HEK293 (cell line): Measurements from ENCODE around the gene SUGP1.

Experiments
- CTCF ChIA-PET: fragments of 350-600 bp; formaldehyde crosslinking; extraction: SDS; loops from one replicate; lab custom pipeline; 2021; ENCODE audit warnings: antibody characterized with exemption; lab: Yijun Ruan, JAX
- POLR2A ChIA-PET: fragments of 300-600 bp; formaldehyde crosslinking; extraction: SDS; loops from one replicate; lab custom pipeline; 2020; ENCODE audit warnings: antibody characterized with exemption, inconsistent platforms; lab: Yijun Ruan, JAX
- H3K27ac ChIP-seq: fragments of 200-500 bp; sonication (Bioruptor generic); 2 replicates; pipeline ENCODE4 v1.5.1; 2014; ENCODE audit warnings: low read depth, low read length, control low read depth, inconsistent platforms; ENCODE audit errors: extremely low read depth
- H3K36me3 ChIP-seq, 2 experiments: fragments of 200-500 bp in 1 of 2; sonication (Bioruptor generic) in 1 of 2; 1 replicate in 1 of 2; 2 replicates in 1 of 2; pipeline ENCODE4 v1.5.1; 2014 to 2017; ENCODE audit warnings: inconsistent platforms in 2 of 2, low read length in 2 of 2; ENCODE audit not compliant: control insufficient read depth in 2 of 2, insufficient read depth in 1 of 2
- H3K4me1 ChIP-seq: fragments of 200-500 bp; sonication (Bioruptor generic); 2 replicates; pipeline ENCODE4 v1.5.1; 2014; ENCODE audit warnings: mild to moderate bottlenecking, low read length, inconsistent platforms; ENCODE audit not compliant: control insufficient read depth, insufficient read depth
- H3K4me3 ChIP-seq: 2 replicates; pipeline ENCODE4 v1.5.1; 2011; ENCODE audit warnings: low read depth, mild to moderate bottlenecking, control low read depth, low read length, moderate library complexity
- H3K9me3 ChIP-seq: fragments of 200-500 bp; sonication (Bioruptor generic); 2 replicates; pipeline ENCODE4 v1.5.1; 2014; ENCODE audit warnings: low read depth, low read length, inconsistent platforms; ENCODE audit not compliant: control insufficient read depth, insufficient read depth
- GLIS1 ChIP-seq: fragments of 450-650 bp; formaldehyde crosslinking; IDR thresholded peaks from 2 replicates; pipeline ENCODE4 v1.5.1; 2016; ENCODE audit warnings: missing biosample characterization, missing genetic modification characterization
- OSR2 ChIP-seq: fragments of 450-650 bp; formaldehyde crosslinking; IDR thresholded peaks from 2 replicates; pipeline ENCODE4 v1.5.1; 2016; ENCODE audit warnings: missing biosample characterization, missing genetic modification characterization
- TSHZ1 ChIP-seq: fragments of 450-650 bp; formaldehyde crosslinking; IDR thresholded peaks from 2 replicates; pipeline ENCODE4 v1.5.1; 2016; ENCODE audit warnings: missing biosample characterization, missing genetic modification characterization, borderline replicate concordance
- YY2 ChIP-seq: fragments of 450-650 bp; formaldehyde crosslinking; IDR thresholded peaks from 2 replicates; pipeline ENCODE4 v1.5.1; 2016; ENCODE audit warnings: missing biosample characterization, missing genetic modification characterization
- ZBTB1 ChIP-seq: fragments of 450-650 bp; formaldehyde crosslinking; IDR thresholded peaks from 2 replicates; pipeline ENCODE4 v1.5.1; 2016; ENCODE audit warnings: missing biosample characterization, missing genetic modification characterization
- ZBTB17 ChIP-seq: fragments of 450-650 bp; formaldehyde crosslinking; IDR thresholded peaks from 2 replicates; pipeline ENCODE4 v1.5.1; 2016; ENCODE audit warnings: missing biosample characterization, missing genetic modification characterization
- ZFP41 ChIP-seq: fragments of 450-650 bp; formaldehyde crosslinking; IDR thresholded peaks from 2 replicates; pipeline ENCODE4 v1.5.1; 2016; ENCODE audit warnings: missing biosample characterization, missing genetic modification characterization, borderline replicate concordance
- ZNF132 ChIP-seq: fragments of 450-650 bp; formaldehyde crosslinking; IDR thresholded peaks from 2 replicates; pipeline ENCODE4 v1.5.1; 2017; ENCODE audit warnings: missing biosample characterization, missing genetic modification characterization, borderline replicate concordance
- ZNF140 ChIP-seq: fragments of 450-650 bp; formaldehyde crosslinking; IDR thresholded peaks from 2 replicates; pipeline ENCODE4 v1.5.1; 2016; ENCODE audit warnings: missing biosample characterization, missing genetic modification characterization
- ZNF211 ChIP-seq: fragments of 450-650 bp; formaldehyde crosslinking; IDR thresholded peaks from 2 replicates; pipeline ENCODE4 v1.5.1; 2016; ENCODE audit warnings: low read depth, missing biosample characterization, missing genetic modification characterization
- ZNF510 ChIP-seq: fragments of 450-650 bp; formaldehyde crosslinking; IDR thresholded peaks from 2 replicates; pipeline ENCODE4 v1.5.1; 2018; ENCODE audit warnings: mild to moderate bottlenecking, missing genetic modification characterization, missing biosample characterization; ENCODE audit not compliant: insufficient replicate concordance
- ZNF514 ChIP-seq: fragments of 450-650 bp; formaldehyde crosslinking; IDR thresholded peaks from 2 replicates; pipeline ENCODE4 v1.5.1; 2016; ENCODE audit warnings: missing biosample characterization, missing genetic modification characterization
- ZNF529 ChIP-seq: fragments of 450-650 bp; formaldehyde crosslinking; IDR thresholded peaks from 2 replicates; pipeline ENCODE4 v1.5.1; 2017; ENCODE audit warnings: missing genetic modification characterization, missing biosample characterization; ENCODE audit not compliant: insufficient replicate concordance
- ZNF549 ChIP-seq: fragments of 450-650 bp; IDR thresholded peaks from 2 replicates; pipeline ENCODE4 v1.5.1; 2018; ENCODE audit warnings: missing biosample characterization, missing genetic modification characterization, mild to moderate bottlenecking, inconsistent platforms, moderate library complexity
- ZNF560 ChIP-seq: fragments of 450-650 bp; formaldehyde crosslinking; IDR thresholded peaks from 2 replicates; pipeline ENCODE4 v1.5.1; 2017; ENCODE audit warnings: missing biosample characterization, missing genetic modification characterization, borderline replicate concordance
- ZNF580 ChIP-seq: fragments of 450-650 bp; formaldehyde crosslinking; IDR thresholded peaks from 2 replicates; pipeline ENCODE4 v1.5.1; 2016; ENCODE audit warnings: missing biosample characterization, missing genetic modification characterization
- ZNF585B ChIP-seq: fragments of 450-650 bp; formaldehyde crosslinking; IDR thresholded peaks from 2 replicates; pipeline ENCODE4 v1.5.1; 2016; ENCODE audit warnings: missing biosample characterization, missing genetic modification characterization
- ZNF621 ChIP-seq: fragments of 450-650 bp; formaldehyde crosslinking; IDR thresholded peaks from 2 replicates; pipeline ENCODE4 v1.5.1; 2017; ENCODE audit warnings: missing biosample characterization, missing genetic modification characterization
- TF ChIP-seq, protein P1 (sequence below): fragments of 450-650 bp; formaldehyde crosslinking; IDR thresholded peaks from 2 replicates; pipeline ENCODE4 v1.5.1; 2017; ENCODE audit warnings: missing biosample characterization, missing genetic modification characterization
- TF ChIP-seq, protein P2 (sequence below): fragments of 450-650 bp; formaldehyde crosslinking; IDR thresholded peaks from 2 replicates; pipeline ENCODE4 v1.5.1; 2017; ENCODE audit warnings: missing biosample characterization, missing genetic modification characterization

The SUGP1 gene

GRCh38 chr19:19274716-19275565 is 45.4 kb downstream of the SUGP1 start:
- Histone ChIP-seq H3K36me3 (peaks cover 0 to 49% of the 10 kb centered on the region in 2 experiments; a peak in 2 of 3 replicates), H3K4me3 (no peak overlapping the region), H3K9me3 (no peaks in the 10 kb centered on the region)
- POLR2A ChIA-PET = interaction anchor here (0.6 kb wide), 1 partner anchor 1496 kb away, joined by 3 read pairs; no protein-coding TSS in a partner anchor
- TF ChIP-seq ZBTB1 (tag by site-specific recombination) = no peak
- no peak for TF ChIP-seq ZNF510 (tag by site-specific recombination)
- no peak for TF ChIP-seq ZNF132 (tag by site-specific recombination)
- TF ChIP-seq, all 188 proteins: peak for 0
- CTCF ChIA-PET = interaction anchor here (0.6 kb wide), 1 partner anchor 731 kb away, joined by 3 read pairs; no protein-coding TSS in a partner anchor
- Histone ChIP-seq H3K4me1 (no peaks in the 10 kb centered on the region), H3K27ac (no peak overlapping the region)

GRCh38 chr19:19274146-19274545 is 46.2 kb downstream of the SUGP1 start:
- no peaks in the 10 kb centered on the region for H3K9me3 ChIP-seq
- TF ChIP-seq ZNF211 (tag by site-specific recombination) = no peak
- TF ChIP-seq, all 188 proteins: peak for 0
- Histone ChIP-seq H3K4me3 (no peak overlapping the region), H3K36me3 (peaks cover 0 to 41% of the 10 kb centered on the region in 2 experiments; a peak in 2 of 3 replicates), H3K27ac (no peak overlapping the region), H3K4me1 (no peaks in the 10 kb centered on the region)
- ChIA-PET CTCF (interaction anchor here (0.6 to 0.7 kb wide), 2 partner anchors 12 to 15 kb away, joined by 4 read pairs; no protein-coding TSS in a partner anchor), POLR2A (no interaction called here)

DNA sequence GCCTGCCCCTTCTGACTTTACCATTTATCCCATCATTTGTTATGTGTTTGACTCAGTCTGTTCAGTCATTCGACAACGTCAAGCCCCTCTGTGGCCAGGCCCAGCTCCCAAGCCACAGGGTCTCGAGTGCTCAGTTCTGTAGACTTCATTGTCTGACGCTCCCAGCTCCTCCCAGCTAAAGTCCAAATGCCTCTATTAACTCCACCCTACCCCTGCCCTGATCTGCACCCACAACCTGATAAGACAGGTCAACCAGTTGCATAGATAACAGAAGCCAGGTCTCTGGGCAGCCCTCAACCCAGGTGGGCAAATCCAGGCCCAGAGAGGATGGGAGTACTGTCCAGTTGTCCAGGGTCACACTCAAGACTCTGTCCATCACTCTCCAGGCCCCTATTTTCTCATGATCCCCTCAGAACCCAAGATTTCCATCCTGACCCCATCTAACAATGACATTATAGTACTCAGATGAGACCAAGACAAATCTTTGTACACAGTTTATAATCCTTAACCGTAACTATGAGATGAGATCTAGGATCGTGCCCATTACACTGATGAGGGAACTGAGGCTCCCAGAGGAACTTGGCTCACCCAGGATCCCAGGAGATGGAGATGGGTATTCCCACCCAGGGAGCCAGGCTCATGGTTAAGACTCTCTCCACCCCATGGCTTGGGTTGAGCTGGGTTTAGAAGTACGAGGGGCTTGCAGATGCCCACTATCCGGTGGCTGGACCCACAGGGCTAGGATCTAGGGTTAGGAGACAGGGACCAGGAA is 48.3 kb downstream of the SUGP1 start:
- ChIA-PET POLR2A (no interaction called here), CTCF (interaction anchor here (0.6 to 1.0 kb wide), 2 partner anchors 51 to 124 kb away, joined by 3 read pairs; no protein-coding TSS in a partner anchor)
- Histone ChIP-seq H3K9me3 (no peaks in the 10 kb centered on the region), H3K36me3 (peaks cover 0 to 21% of the 10 kb centered on the region in 2 experiments; a peak in 2 of 3 replicates), H3K4me1 (no peaks in the 10 kb centered on the region), H3K27ac (no peak overlapping the region), H3K4me3 (no peak overlapping the region)
- TF ChIP-seq GLIS1 (tag by site-specific recombination) (no peak), ZNF514 (tag by site-specific recombination) (no peak), ZNF621 (tag by site-specific recombination) (no peak), OSR2 (tag by site-specific recombination) (no peak), TSHZ1 (tag by site-specific recombination) (no peak), ZBTB17 (tag by site-specific recombination) (no peak), ZNF585B (tag by site-specific recombination) (no peak), ZNF560 (no peak), ZFP41 (no peak), ZNF580 (no peak), ZNF529 (tag by site-specific recombination) (no peak), ZNF140 (tag by site-specific recombination) (no peak), YY2 (no peak), ZNF549 (tag by site-specific recombination) (no peak)
- TF ChIP-seq, protein P1, sequence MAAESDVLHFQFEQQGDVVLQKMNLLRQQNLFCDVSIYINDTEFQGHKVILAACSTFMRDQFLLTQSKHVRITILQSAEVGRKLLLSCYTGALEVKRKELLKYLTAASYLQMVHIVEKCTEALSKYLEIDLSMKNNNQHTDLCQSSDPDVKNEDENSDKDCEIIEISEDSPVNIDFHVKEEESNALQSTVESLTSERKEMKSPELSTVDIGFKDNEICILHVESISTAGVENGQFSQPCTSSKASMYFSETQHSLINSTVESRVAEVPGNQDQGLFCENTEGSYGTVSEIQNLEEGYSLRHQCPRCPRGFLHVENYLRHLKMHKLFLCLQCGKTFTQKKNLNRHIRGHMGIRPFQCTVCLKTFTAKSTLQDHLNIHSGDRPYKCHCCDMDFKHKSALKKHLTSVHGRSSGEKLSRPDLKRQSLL (tag by site-specific recombination) = no peak
- TF ChIP-seq, protein P2, sequence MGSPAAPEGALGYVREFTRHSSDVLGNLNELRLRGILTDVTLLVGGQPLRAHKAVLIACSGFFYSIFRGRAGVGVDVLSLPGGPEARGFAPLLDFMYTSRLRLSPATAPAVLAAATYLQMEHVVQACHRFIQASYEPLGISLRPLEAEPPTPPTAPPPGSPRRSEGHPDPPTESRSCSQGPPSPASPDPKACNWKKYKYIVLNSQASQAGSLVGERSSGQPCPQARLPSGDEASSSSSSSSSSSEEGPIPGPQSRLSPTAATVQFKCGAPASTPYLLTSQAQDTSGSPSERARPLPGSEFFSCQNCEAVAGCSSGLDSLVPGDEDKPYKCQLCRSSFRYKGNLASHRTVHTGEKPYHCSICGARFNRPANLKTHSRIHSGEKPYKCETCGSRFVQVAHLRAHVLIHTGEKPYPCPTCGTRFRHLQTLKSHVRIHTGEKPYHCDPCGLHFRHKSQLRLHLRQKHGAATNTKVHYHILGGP = no peak
